ENCODE measurements around the gene ST3GAL2.

Gene ST3GAL2

GRCh38 chr16:70437017-70437581 lies 1.8 kb downstream of the ST3GAL2 start:
- no peak for DNase-seq

GRCh38 chr16:70434484-70435260 lies 4.2 kb downstream of the ST3GAL2 start:
- no peak for DNase-seq

- DNase-seq = no peak
Observed at GRCh38 chr16:70433458-70434103, 5.3 kb downstream of the ST3GAL2 start.

- DNase-seq = no peak
Observed at GRCh38 chr16:70432723-70433457, 6.0 kb downstream of the ST3GAL2 start.

GRCh38 chr16:70432356-70432722 lies 6.6 kb downstream of the ST3GAL2 start:
- DNase-seq = no peak

- no peak for DNase-seq
Observed at GRCh38 chr16:70430667-70431536, 8.0 kb downstream of the ST3GAL2 start.

GRCh38 chr16:70429888-70430666 lies 8.8 kb downstream of the ST3GAL2 start:
- no peak for DNase-seq

- no peak for DNase-seq
Observed at GRCh38 chr16:70428178-70428998, 10.5 kb downstream of the ST3GAL2 start.

GRCh38 chr16:70427786-70428177 lies 11.1 kb downstream of the ST3GAL2 start:
- no peak for DNase-seq

- DNase-seq = no peak
Observed at GRCh38 chr16:70422543-70422942, 16.4 kb downstream of the ST3GAL2 start.

- DNase-seq = no peak
Observed at GRCh38 chr16:70421473-70422311, 17.2 kb downstream of the ST3GAL2 start.

GRCh38 chr16:70421014-70421413 lies 17.9 kb downstream of the ST3GAL2 start:
- DNase-seq = no peak

GRCh38 chr16:70419384-70420327 lies 19.2 kb downstream of the ST3GAL2 start:
- DNase-seq = no peak

- DNase-seq = no peak
Observed at GRCh38 chr16:70418993-70419318, 19.9 kb downstream of the ST3GAL2 start.

- DNase-seq = no peak
Observed at GRCh38 chr16:70418274-70418992, 20.5 kb downstream of the ST3GAL2 start.

GRCh38 chr16:70417661-70418060 lies 21.2 kb downstream of the ST3GAL2 start:
- no peak for DNase-seq

- DNase-seq = no peak
Observed at GRCh38 chr16:70416748-70417616, 21.9 kb downstream of the ST3GAL2 start.
